ENCODE measurements around the gene PHAX.

DNA sequence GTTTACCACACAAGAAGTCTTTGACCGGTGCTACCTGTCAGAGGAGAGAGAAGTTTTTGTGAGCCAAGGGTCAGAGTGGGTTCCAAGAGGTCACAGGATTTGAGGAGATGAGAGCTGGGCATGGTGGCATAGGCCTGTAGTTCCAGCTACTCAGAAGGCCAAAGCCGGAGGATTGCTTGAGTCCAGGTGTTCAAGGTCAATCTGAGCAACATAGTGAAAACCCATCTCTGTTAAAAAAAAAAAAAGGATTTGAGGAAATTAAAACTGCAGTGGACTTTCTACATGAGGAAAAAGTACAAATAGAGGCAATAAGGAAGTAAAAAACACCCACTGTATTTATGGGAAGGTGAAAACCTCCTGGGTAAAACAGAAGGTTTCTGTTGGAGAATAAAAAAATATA, 63.8 kb downstream of the PHAX start:
- TF ChIP-seq, protein P1, sequence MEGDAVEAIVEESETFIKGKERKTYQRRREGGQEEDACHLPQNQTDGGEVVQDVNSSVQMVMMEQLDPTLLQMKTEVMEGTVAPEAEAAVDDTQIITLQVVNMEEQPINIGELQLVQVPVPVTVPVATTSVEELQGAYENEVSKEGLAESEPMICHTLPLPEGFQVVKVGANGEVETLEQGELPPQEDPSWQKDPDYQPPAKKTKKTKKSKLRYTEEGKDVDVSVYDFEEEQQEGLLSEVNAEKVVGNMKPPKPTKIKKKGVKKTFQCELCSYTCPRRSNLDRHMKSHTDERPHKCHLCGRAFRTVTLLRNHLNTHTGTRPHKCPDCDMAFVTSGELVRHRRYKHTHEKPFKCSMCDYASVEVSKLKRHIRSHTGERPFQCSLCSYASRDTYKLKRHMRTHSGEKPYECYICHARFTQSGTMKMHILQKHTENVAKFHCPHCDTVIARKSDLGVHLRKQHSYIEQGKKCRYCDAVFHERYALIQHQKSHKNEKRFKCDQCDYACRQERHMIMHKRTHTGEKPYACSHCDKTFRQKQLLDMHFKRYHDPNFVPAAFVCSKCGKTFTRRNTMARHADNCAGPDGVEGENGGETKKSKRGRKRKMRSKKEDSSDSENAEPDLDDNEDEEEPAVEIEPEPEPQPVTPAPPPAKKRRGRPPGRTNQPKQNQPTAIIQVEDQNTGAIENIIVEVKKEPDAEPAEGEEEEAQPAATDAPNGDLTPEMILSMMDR (IDR thresholded peaks at IDR 0.05): no peak
- no peak for TF ChIP-seq JUN (IDR thresholded peaks at IDR 0.05)
- TF ChIP-seq ESRRA (IDR thresholded peaks at IDR 0.05; ENCODE audit: borderline replicate concordance, low read length): no peak
- TF ChIP-seq JUNB (IDR thresholded peaks at IDR 0.05): no peak
- no peak for TF ChIP-seq EP300 (IDR thresholded peaks at IDR 0.05)
- no peak for TF ChIP-seq HDAC2 (IDR thresholded peaks at IDR 0.05)
- no peak for TF ChIP-seq EHF (CRISPR knock-in tag; IDR thresholded peaks at IDR 0.05)
- TF ChIP-seq POLR2A (IDR thresholded peaks at IDR 0.05; ENCODE audit: low read length): no peak
- TF ChIP-seq, protein P2, sequence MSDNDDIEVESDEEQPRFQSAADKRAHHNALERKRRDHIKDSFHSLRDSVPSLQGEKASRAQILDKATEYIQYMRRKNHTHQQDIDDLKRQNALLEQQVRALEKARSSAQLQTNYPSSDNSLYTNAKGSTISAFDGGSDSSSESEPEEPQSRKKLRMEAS (IDR thresholded peaks at IDR 0.05): no peak
- TF ChIP-seq, protein P3, sequence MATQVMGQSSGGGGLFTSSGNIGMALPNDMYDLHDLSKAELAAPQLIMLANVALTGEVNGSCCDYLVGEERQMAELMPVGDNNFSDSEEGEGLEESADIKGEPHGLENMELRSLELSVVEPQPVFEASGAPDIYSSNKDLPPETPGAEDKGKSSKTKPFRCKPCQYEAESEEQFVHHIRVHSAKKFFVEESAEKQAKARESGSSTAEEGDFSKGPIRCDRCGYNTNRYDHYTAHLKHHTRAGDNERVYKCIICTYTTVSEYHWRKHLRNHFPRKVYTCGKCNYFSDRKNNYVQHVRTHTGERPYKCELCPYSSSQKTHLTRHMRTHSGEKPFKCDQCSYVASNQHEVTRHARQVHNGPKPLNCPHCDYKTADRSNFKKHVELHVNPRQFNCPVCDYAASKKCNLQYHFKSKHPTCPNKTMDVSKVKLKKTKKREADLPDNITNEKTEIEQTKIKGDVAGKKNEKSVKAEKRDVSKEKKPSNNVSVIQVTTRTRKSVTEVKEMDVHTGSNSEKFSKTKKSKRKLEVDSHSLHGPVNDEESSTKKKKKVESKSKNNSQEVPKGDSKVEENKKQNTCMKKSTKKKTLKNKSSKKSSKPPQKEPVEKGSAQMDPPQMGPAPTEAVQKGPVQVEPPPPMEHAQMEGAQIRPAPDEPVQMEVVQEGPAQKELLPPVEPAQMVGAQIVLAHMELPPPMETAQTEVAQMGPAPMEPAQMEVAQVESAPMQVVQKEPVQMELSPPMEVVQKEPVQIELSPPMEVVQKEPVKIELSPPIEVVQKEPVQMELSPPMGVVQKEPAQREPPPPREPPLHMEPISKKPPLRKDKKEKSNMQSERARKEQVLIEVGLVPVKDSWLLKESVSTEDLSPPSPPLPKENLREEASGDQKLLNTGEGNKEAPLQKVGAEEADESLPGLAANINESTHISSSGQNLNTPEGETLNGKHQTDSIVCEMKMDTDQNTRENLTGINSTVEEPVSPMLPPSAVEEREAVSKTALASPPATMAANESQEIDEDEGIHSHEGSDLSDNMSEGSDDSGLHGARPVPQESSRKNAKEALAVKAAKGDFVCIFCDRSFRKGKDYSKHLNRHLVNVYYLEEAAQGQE (IDR thresholded peaks at IDR 0.05): no peak
- TF ChIP-seq CEBPB (IDR thresholded peaks at IDR 0.05): no peak

All from A549 (cell line).